Central memory CD8-positive, alpha-beta T cell (primary cell): ENCODE results near the gene CYBA.

Source experiments
- ATAC-seq: fragments of 150-1000 bp; cut with Tn5 transposase; replicated peaks from 2 replicates; pipeline ENCODE4 v1.10.0; 2022; ENCODE audit warnings: mild to moderate bottlenecking, moderate FRiP score, moderate number of reproducible peaks; ENCODE audit not compliant: poor library complexity, severe bottlenecking; ENCODE audit errors: extremely low read depth
- DNase-seq, 2 donors: peaks; one replicate each; pipeline ENCODE4 v3.0.0; 2021; ENCODE audit warnings: low spot score in 2 of 2
- H3K27ac Mint-ChIP-seq: one replicate; pipeline ENCODE4 v1.8.0; 2022; ENCODE audit warnings: low read depth, mild to moderate bottlenecking, moderate library complexity, mixed read lengths
- H3K27me3 Mint-ChIP-seq: one replicate; pipeline ENCODE4 v1.8.0; 2022; ENCODE audit warnings: mixed read lengths
- H3K36me3 Mint-ChIP-seq: one replicate; pipeline ENCODE4 v1.8.0; 2022; ENCODE audit warnings: mild to moderate bottlenecking, moderate library complexity, mixed read lengths; ENCODE audit not compliant: insufficient read depth
- H3K4me1 Mint-ChIP-seq: one replicate; pipeline ENCODE4 v1.8.0; 2022; ENCODE audit warnings: mixed read lengths
- H3K4me3 Mint-ChIP-seq: one replicate; pipeline ENCODE4 v1.8.0; 2022; ENCODE audit warnings: mild to moderate bottlenecking, moderate library complexity, mixed read lengths
- H3K9me3 Mint-ChIP-seq: one replicate; pipeline ENCODE4 v1.8.0; 2022; ENCODE audit warnings: mixed read lengths

The CYBA gene

DNA sequence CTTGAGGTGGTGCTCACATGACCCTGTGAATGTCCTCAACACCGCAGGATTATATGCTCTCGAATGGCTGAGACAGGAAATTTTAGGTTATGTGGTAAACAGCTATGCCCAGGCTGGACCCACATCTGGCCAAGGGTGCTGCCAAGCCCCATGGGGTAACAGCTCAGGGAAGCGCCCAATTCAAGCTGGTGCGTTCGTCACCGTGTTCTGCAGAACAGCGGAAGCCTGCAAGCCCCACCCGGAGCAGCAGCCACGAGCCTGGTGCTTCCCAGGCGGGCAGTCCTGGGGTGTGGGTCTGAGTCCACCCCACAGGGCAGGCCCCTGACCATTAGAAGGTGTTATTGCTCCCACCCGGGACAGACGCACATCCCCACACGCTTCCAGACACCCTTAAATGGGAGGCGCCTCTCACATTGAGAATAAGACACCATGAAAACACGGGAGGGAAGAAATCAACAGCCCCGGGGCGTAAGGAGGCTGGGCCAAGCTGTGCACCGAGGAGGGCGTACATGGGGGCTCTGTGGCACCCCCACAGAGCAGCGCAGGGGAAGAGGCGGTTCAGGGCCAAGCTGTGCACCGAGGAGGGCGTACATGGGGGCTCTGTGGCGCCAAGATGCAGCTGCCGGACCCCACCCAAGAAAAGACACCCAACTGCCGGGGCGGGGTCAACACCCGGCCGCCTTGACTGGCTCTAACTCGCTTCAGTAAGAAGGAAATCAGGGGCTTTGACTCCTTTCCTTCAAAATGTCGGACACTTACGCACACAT is 2.9 kb upstream of the CYBA start:
- Mint-ChIP-seq H3K36me3 (peaks cover 16% of the 10 kb centered on the region), H3K4me3 (no peak overlapping the region), H3K4me1 (peaks cover 14% of the 10 kb centered on the region), H3K27me3 (no peaks in the 10 kb centered on the region), H3K27ac (peak overlapping the region; percentile 46), H3K9me3 (no peaks in the 10 kb centered on the region)
- ATAC-seq (no peak), DNase-seq (no peak)

DNA sequence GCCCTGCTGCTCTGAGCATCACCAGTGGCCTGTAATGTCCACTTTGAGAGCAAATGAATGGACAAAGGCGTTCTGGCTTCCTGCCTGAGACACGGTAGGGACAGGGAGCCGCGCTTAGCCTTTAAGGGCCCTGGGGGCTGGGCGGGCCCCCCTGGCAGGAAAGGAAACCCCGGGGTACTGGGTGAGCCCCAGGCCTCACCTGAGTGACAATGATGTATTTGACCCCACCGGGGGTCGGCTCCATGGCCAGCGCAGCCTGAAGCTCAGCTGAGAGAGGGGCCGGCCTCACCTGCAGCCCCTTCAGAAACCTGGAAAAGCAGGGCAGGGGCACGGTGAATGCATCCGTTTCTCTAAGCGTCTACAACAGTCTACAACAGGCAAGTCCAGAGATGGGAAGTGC is 2.2 kb upstream of the CYBA start:
- Mint-ChIP-seq H3K36me3 (peaks cover 20% of the 10 kb centered on the region), H3K9me3 (no peaks in the 10 kb centered on the region), H3K27me3 (no peaks in the 10 kb centered on the region), H3K4me1 (peaks cover 14% of the 10 kb centered on the region), H3K27ac (peak overlapping the region; percentile 46), H3K4me3 (no peak overlapping the region)
- DNase-seq = no peak
- ATAC-seq = no peak

DNA sequence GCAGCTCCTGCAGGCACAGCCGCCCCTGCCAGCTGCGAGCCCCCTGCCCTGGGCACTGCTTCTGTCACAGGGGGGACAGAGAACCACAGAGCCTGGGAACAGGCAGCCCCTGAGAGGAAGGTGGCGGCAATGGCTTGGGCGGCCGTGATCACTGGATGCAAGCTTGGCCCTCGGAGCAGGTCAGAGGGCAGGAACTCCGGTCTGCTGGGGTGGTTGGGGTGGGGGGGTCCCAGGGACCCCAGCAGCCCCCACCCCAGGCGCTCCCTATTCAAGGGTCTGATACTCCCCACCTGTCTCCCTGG is 1.9 kb upstream of the CYBA start:
- H3K9me3 Mint-ChIP-seq = no peaks in the 10 kb centered on the region
- peaks cover 20% of the 10 kb centered on the region for H3K36me3 Mint-ChIP-seq
- H3K27ac Mint-ChIP-seq = no peak overlapping the region
- peaks cover 14% of the 10 kb centered on the region for H3K4me1 Mint-ChIP-seq
- DNase-seq (no peak), ATAC-seq (no peak)
- no peaks in the 10 kb centered on the region for H3K27me3 Mint-ChIP-seq
- no peak overlapping the region for H3K4me3 Mint-ChIP-seq

GRCh38 chr16:88651989-88652761 is 1.3 kb upstream of the CYBA start:
- peaks cover 21% of the 10 kb centered on the region for H3K36me3 Mint-ChIP-seq
- no peak for ATAC-seq
- peak overlapping the region; percentile 92 for H3K27ac Mint-ChIP-seq
- H3K27me3 Mint-ChIP-seq = no peaks in the 10 kb centered on the region
- no peak for DNase-seq
- peaks cover 14% of the 10 kb centered on the region for H3K4me1 Mint-ChIP-seq
- peak overlapping the region; percentile 87 for H3K4me3 Mint-ChIP-seq
- H3K9me3 Mint-ChIP-seq = no peaks in the 10 kb centered on the region

DNA sequence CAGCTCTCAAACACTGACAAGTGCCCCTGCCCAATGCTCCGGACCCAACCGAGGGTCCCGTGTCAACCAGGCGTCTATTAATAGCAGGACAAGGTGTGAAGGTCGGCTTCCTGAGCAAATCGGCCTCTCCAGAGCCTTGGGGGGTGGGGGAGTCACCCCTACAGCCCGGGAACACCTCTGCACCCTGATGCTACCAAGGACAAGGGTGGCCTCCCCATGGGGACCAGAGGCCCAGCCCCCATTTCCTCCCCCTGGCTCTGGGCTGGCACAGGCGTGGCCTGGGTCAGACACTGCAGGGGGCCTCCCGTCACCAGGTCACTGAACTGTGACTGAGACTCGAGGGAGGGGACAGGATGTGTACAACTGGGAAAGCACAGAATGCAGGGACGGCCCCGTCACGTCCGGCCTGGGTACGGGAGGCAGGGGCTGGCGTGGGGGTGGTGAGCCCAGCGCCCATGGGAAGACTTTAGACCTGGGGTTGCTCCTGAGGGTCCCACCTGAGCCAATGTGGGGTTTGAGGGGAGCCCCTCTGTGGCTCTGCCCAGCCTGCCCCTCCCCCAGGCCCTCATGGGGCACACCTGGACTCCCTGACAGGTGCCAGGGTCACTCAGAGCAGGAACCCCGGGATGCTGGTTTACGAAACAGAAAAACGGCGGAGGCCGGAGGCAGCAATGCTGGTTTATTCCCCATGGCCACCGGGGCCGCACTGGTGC is 579 bp upstream of the CYBA start:
- H3K27me3 Mint-ChIP-seq = no peaks in the 10 kb centered on the region
- peak overlapping the region; percentile 87 for H3K4me3 Mint-ChIP-seq
- DNase-seq = peak; percentile 56 to 75
- peak overlapping the region; percentile 92 for H3K27ac Mint-ChIP-seq
- peaks cover 21% of the 10 kb centered on the region for H3K36me3 Mint-ChIP-seq
- peak; percentile 79 for ATAC-seq
- H3K4me1 Mint-ChIP-seq = peaks cover 14% of the 10 kb centered on the region
- no peaks in the 10 kb centered on the region for H3K9me3 Mint-ChIP-seq

GRCh38 chr16:88649924-88650748 is 717 bp downstream of the CYBA start:
- peak overlapping the region; percentile 92 for H3K27ac Mint-ChIP-seq
- peaks cover 17% of the 10 kb centered on the region for H3K4me1 Mint-ChIP-seq
- peaks cover 29% of the 10 kb centered on the region for H3K36me3 Mint-ChIP-seq
- H3K4me3 Mint-ChIP-seq = peak overlapping the region; percentile 87
- ATAC-seq (no peak), DNase-seq (peak in 1 of 2 donors; percentile 35)
- no peaks in the 10 kb centered on the region for H3K9me3 Mint-ChIP-seq
- no peaks in the 10 kb centered on the region for H3K27me3 Mint-ChIP-seq

DNA sequence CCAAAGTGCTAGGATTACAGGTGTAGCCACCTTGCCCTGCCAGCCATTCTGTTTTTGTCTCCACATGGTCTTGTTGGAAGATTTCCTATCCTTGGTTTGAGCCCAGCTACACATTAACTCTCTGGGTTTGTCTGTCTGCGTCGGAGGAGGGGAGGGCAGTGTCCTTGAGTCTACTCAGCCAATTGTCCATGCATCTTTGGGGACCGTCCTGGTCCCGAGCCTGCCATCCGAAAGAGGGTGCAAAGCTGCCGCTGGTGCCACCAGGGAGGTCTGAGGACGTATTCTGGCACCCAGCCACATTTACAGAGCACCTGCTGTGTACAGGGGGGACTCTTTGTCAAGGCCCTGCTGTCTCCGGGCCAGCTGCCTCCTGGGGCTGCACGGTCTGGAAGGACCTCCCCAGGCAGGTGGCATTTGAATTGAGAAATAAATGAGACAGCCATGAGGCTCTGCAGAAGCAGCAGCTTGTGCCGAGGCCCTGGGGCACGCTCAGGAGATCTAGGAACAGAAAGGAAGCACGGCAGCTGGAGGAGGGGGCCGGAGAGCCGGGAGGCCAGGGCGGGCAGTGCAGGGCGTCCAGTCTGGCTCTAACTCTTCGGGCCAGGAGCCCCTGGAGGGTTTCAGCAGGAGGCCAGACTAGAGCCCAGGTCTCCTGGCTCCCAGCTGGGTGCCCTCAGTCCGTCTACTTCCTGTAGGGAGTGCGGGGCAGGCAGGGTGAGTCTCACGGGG is 1.5 kb downstream of the CYBA start:
- Mint-ChIP-seq H3K27ac (peak overlapping the region; percentile 92), H3K36me3 (peaks cover 34% of the 10 kb centered on the region), H3K4me3 (peak overlapping the region; percentile 87), H3K27me3 (no peaks in the 10 kb centered on the region), H3K4me1 (peaks cover 24% of the 10 kb centered on the region), H3K9me3 (no peaks in the 10 kb centered on the region)
- ATAC-seq (no peak), DNase-seq (no peak)

- Mint-ChIP-seq H3K9me3 (no peaks in the 10 kb centered on the region), H3K4me3 (no peak overlapping the region), H3K27me3 (no peaks in the 10 kb centered on the region), H3K36me3 (peaks cover 42% of the 10 kb centered on the region), H3K27ac (no peak overlapping the region), H3K4me1 (peaks cover 26% of the 10 kb centered on the region)
- DNase-seq (no peak), ATAC-seq (no peak)
Measured at GRCh38 chr16:88647178-88648070, 3.4 kb downstream of the CYBA start.

DNA sequence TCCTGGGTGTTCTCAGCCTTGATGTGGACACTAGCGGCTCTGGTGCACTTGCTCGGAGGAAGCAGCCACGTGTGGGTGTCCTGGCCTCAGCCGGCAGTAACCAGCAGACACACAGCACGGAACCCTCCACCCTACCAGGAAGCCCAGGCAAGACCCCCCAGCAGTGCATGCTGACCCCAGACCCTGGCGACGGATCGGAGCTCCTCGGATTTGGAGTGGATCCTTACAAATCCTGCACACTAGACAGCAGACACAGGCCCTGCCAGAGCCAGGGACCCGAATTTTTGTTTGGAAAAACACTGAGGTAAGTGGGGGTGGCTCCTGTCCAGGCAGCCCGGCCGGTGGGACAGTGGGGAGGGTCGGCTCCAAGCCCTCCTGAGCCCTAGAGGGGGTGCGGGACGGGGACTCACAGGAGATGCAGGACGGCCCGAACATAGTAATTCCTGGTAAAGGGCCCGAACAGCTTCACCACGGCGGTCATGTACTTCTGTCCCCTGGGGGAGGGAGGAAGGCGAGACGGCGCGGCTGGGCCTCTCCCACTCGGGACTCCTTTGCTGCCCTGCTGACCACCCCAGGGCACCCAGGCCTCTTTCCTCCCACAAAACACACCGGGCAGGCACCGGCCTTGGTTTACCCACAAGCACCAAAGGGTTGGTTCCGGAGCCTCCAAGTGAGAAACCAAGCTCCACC is 4.4 kb downstream of the CYBA start:
- H3K4me1 Mint-ChIP-seq = peaks cover 31% of the 10 kb centered on the region
- no peaks in the 10 kb centered on the region for H3K27me3 Mint-ChIP-seq
- no peak overlapping the region for H3K27ac Mint-ChIP-seq
- H3K4me3 Mint-ChIP-seq = no peak overlapping the region
- peaks cover 47% of the 10 kb centered on the region for H3K36me3 Mint-ChIP-seq
- DNase-seq (no peak), ATAC-seq (no peak)
- no peaks in the 10 kb centered on the region for H3K9me3 Mint-ChIP-seq

DNA sequence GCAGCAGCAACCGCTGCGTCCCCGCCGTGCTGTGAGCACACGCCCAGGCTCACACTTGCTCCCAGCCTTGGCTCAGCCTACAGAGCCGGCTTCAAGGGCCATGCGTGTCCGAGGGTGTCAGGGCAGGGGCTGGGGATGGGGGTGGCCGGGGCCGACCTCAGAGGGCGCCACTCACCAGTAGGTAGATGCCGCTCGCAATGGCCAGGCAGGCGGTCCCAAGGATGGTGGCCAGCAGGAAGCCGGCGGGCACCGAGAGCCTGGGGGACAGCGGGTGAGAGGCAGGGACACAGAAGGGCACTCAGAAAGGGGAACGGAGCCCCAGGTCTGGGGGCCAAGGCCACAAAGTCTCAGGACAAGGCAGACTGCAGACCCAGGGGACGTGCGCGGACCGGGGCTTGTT is 4.9 kb downstream of the CYBA start:
- Mint-ChIP-seq H3K36me3 (peaks cover 43% of the 10 kb centered on the region), H3K4me3 (no peak overlapping the region), H3K27me3 (no peaks in the 10 kb centered on the region), H3K9me3 (no peaks in the 10 kb centered on the region), H3K27ac (no peak overlapping the region), H3K4me1 (peaks cover 27% of the 10 kb centered on the region)
- DNase-seq (no peak), ATAC-seq (no peak)

- H3K4me1 Mint-ChIP-seq = peaks cover 31% of the 10 kb centered on the region
- H3K9me3 Mint-ChIP-seq = no peaks in the 10 kb centered on the region
- no peak for ATAC-seq
- no peak for DNase-seq
- peaks cover 44% of the 10 kb centered on the region for H3K36me3 Mint-ChIP-seq
- no peak overlapping the region for H3K4me3 Mint-ChIP-seq
- H3K27ac Mint-ChIP-seq = no peak overlapping the region
- peaks cover 2% of the 10 kb centered on the region for H3K27me3 Mint-ChIP-seq
Measured at GRCh38 chr16:88645455-88645854, 5.4 kb downstream of the CYBA start.
